Measurements from ENCODE around the gene GMEB2. TPM values are rescaled to one million over a fixed set of nuclear protein-coding genes. Genes with fewer than 3 reads are reported as not detected.
"Not testable (repeated sequence)": the region's sequence is repeated elsewhere in the genome, so short reads cannot be mapped to it uniquely, and the experiment has no call there.

The GMEB2 gene
- polyA plus RNA-seq, 1 donor: 6.8 TPM

- not testable (repeated sequence) for DNase-seq (ENCODE audit: low read depth)
These were observed 12.9 kb downstream of the GMEB2 start for GRCh38 chr20:63613863-63614594.

GRCh38 chr20:63612276-63612931 is 14.5 kb downstream of the GMEB2 start:
- no peak for DNase-seq (ENCODE audit: low read depth)

GRCh38 chr20:63611646-63612045 is 15.3 kb downstream of the GMEB2 start:
- DNase-seq (ENCODE audit: low read depth): no peak

- DNase-seq (ENCODE audit: low read depth): no peak
These were observed 16.1 kb downstream of the GMEB2 start for GRCh38 chr20:63610581-63611435.

GRCh38 chr20:63606686-63607085 is 20.2 kb downstream of the GMEB2 start:
- DNase-seq (ENCODE audit: low read depth): no peak

GRCh38 chr20:63602321-63602720 is 24.6 kb downstream of the GMEB2 start:
- DNase-seq (ENCODE audit: low read depth): no peak

- not testable (repeated sequence) for DNase-seq (ENCODE audit: low read depth)
These were observed 25.2 kb downstream of the GMEB2 start for GRCh38 chr20:63601679-63602078.

GRCh38 chr20:63599396-63600050 is 27.4 kb downstream of the GMEB2 start:
- DNase-seq (ENCODE audit: low read depth): no peak

GRCh38 chr20:63598479-63599395 is 28.2 kb downstream of the GMEB2 start:
- DNase-seq (ENCODE audit: low read depth): no peak

- DNase-seq (ENCODE audit: low read depth): no peak
These were observed 29.0 kb downstream of the GMEB2 start for GRCh38 chr20:63597651-63598478.

GRCh38 chr20:63596423-63596822 is 30.5 kb downstream of the GMEB2 start:
- no peak for DNase-seq (ENCODE audit: low read depth)

GRCh38 chr20:63595416-63596127 is 31.3 kb downstream of the GMEB2 start:
- no peak for DNase-seq (ENCODE audit: low read depth)

GRCh38 chr20:63594043-63594561 is 32.8 kb downstream of the GMEB2 start:
- no peak for DNase-seq (ENCODE audit: low read depth)

GRCh38 chr20:63592661-63593060 is 34.2 kb downstream of the GMEB2 start:
- DNase-seq (ENCODE audit: low read depth): no peak

- no peak for DNase-seq (ENCODE audit: low read depth)
These were observed 35.0 kb downstream of the GMEB2 start for GRCh38 chr20:63591786-63592355.

- DNase-seq (ENCODE audit: low read depth): no peak
These were observed 35.8 kb downstream of the GMEB2 start for GRCh38 chr20:63591147-63591533.

- no peak for DNase-seq (ENCODE audit: low read depth)
These were observed 36.4 kb downstream of the GMEB2 start for GRCh38 chr20:63590218-63591146.

Measured in forelimb muscle (tissue), 1 donor.